Activated CD4-positive, alpha-beta T cell treated with anti-CD3 and anti-CD28 coated beads, Interleukin-2, amount 10 ng/mL, durations not matched to agents 7 days and 5 days (primary cell): ENCODE results near the gene KCTD7. TPM values are rescaled to one million over a fixed set of nuclear protein-coding genes. Genes with fewer than 3 reads are reported as not detected.
"Not testable (repeated sequence)": the region's sequence is repeated elsewhere in the genome, so short reads cannot be mapped to it uniquely, and the experiment has no call there.

ENCODE experiments used
- CTCF ChIA-PET: fragments of 350-600 bp; sonication (Branson Sonifier 250); formaldehyde crosslinking; loops from one replicate; lab custom pipeline; 2021; ENCODE audit warnings: antibody characterized with exemption; lab: Charles Lee
- POLR2A ChIA-PET: fragments of 350-600 bp; sonication (Branson Sonifier 250); formaldehyde crosslinking; loops from one replicate; lab custom pipeline; 2021; ENCODE audit warnings: antibody characterized with exemption; lab: Charles Lee
- DNase-seq: peaks from one replicate; pipeline ENCODE4 v3.0.0-alpha.2; 2020
- H3K27ac Mint-ChIP-seq: one replicate; pipeline ENCODE4 v1.8.0; 2021; ENCODE audit warnings: mild to moderate bottlenecking, moderate library complexity, mixed read lengths
- H3K27me3 Mint-ChIP-seq: one replicate; pipeline ENCODE4 v1.8.0; 2021; ENCODE audit warnings: mixed read lengths
- H3K36me3 Mint-ChIP-seq: one replicate; pipeline ENCODE4 v1.8.0; 2021; ENCODE audit warnings: low read depth, mixed read lengths
- H3K4me1 Mint-ChIP-seq: one replicate; pipeline ENCODE4 v1.8.0; 2021; ENCODE audit warnings: mixed read lengths
- H3K4me3 Mint-ChIP-seq: one replicate; pipeline ENCODE4 v1.8.0; 2021; ENCODE audit warnings: mild to moderate bottlenecking, moderate library complexity, mixed read lengths
- H3K9me3 Mint-ChIP-seq: one replicate; pipeline ENCODE4 v1.8.0; 2021; ENCODE audit warnings: mixed read lengths
- total RNA-seq, 2 experiments: library from RNA; stranded (reverse); gene quantifications; one replicate each; pipeline ENCODE4 v1.2.3, GENCODE V29; 2021

The KCTD7 gene
- total RNA-seq, 2 experiments from 2014 or later = 40.0 to 41.3 TPM

- peaks cover 30% of the 10 kb centered on the region for H3K4me1 Mint-ChIP-seq
- no peaks in the 10 kb centered on the region for H3K9me3 Mint-ChIP-seq
- peak; percentile 96 for DNase-seq
- peaks cover 10% of the 10 kb centered on the region for H3K36me3 Mint-ChIP-seq
- H3K27ac Mint-ChIP-seq = peak overlapping the region; percentile 95
- POLR2A ChIA-PET = no interaction called here
- H3K27me3 Mint-ChIP-seq = no peaks in the 10 kb centered on the region
- peak overlapping the region; percentile 88 for H3K4me3 Mint-ChIP-seq
- CTCF ChIA-PET = interaction anchor here (0.9 to 1.1 kb wide), 2 partner anchors 28 to 40 kb away, joined by 3 read pairs; no protein-coding TSS in a partner anchor
These were observed 53.0 kb downstream of the KCTD7 start for GRCh38 chr7:66681491-66682349.

GRCh38 chr7:66682350-66683093, 53.8 kb downstream of the KCTD7 start:
- DNase-seq = no peak
- peaks cover 10% of the 10 kb centered on the region for H3K36me3 Mint-ChIP-seq
- ChIA-PET CTCF (no interaction called here), POLR2A (no interaction called here)
- H3K4me1 Mint-ChIP-seq = peaks cover 30% of the 10 kb centered on the region
- no peaks in the 10 kb centered on the region for H3K9me3 Mint-ChIP-seq
- H3K27ac Mint-ChIP-seq = peak overlapping the region; percentile 95
- no peaks in the 10 kb centered on the region for H3K27me3 Mint-ChIP-seq
- peak overlapping the region; percentile 88 for H3K4me3 Mint-ChIP-seq

- DNase-seq, H3K27ac Mint-ChIP-seq, CTCF ChIA-PET, H3K9me3 Mint-ChIP-seq, POLR2A ChIA-PET, H3K27me3 Mint-ChIP-seq: not testable (repeated sequence)
- peaks cover 12% of the 10 kb centered on the region for H3K36me3 Mint-ChIP-seq
- peaks cover 27% of the 10 kb centered on the region for H3K4me1 Mint-ChIP-seq
- peak overlapping the region; percentile 88 for H3K4me3 Mint-ChIP-seq
These were observed 54.6 kb downstream of the KCTD7 start for GRCh38 chr7:66683094-66683769.

GRCh38 chr7:66683770-66684123, 55.1 kb downstream of the KCTD7 start:
- ChIA-PET CTCF (interaction anchor here (0.8 kb wide), 1 partner anchor 26 kb away, joined by 3 read pairs; no protein-coding TSS in a partner anchor), POLR2A (no interaction called here)
- H3K27me3 Mint-ChIP-seq = no peaks in the 10 kb centered on the region
- H3K9me3 Mint-ChIP-seq = peaks cover 6% of the 10 kb centered on the region
- peaks cover 25% of the 10 kb centered on the region for H3K4me1 Mint-ChIP-seq
- peaks cover 17% of the 10 kb centered on the region for H3K36me3 Mint-ChIP-seq
- no peak overlapping the region for H3K27ac Mint-ChIP-seq
- no peak for DNase-seq
- peak overlapping the region; percentile 19 for H3K4me3 Mint-ChIP-seq

- H3K9me3 Mint-ChIP-seq, H3K4me3 Mint-ChIP-seq, POLR2A ChIA-PET, DNase-seq, CTCF ChIA-PET, H3K27ac Mint-ChIP-seq, H3K27me3 Mint-ChIP-seq, H3K36me3 Mint-ChIP-seq: not testable (repeated sequence)
- H3K4me1 Mint-ChIP-seq = peaks cover 18% of the 10 kb centered on the region
These were observed 57.0 kb downstream of the KCTD7 start for GRCh38 chr7:66685663-66686062.

- Mint-ChIP-seq H3K9me3 (peaks cover 6% of the 10 kb centered on the region), H3K27ac (no peak overlapping the region), H3K4me3 (no peak overlapping the region), H3K36me3 (peaks cover 9% of the 10 kb centered on the region), H3K4me1 (peaks cover 10% of the 10 kb centered on the region), H3K27me3 (no peaks in the 10 kb centered on the region)
- CTCF ChIA-PET = no interaction called here
- POLR2A ChIA-PET = no interaction called here
- DNase-seq = no peak
These were observed 58.5 kb downstream of the KCTD7 start for GRCh38 chr7:66687186-66687585.

- POLR2A ChIA-PET, H3K9me3 Mint-ChIP-seq, CTCF ChIA-PET, H3K4me1 Mint-ChIP-seq, H3K27me3 Mint-ChIP-seq, H3K27ac Mint-ChIP-seq, H3K4me3 Mint-ChIP-seq, DNase-seq, H3K36me3 Mint-ChIP-seq: not testable (repeated sequence)
These were observed 59.0 kb downstream of the KCTD7 start for GRCh38 chr7:66687672-66688071.

- Mint-ChIP-seq H3K27me3 (no peaks in the 10 kb centered on the region), H3K36me3 (peaks cover 9% of the 10 kb centered on the region), H3K9me3 (peaks cover 6% of the 10 kb centered on the region), H3K4me1 (no peaks in the 10 kb centered on the region), H3K4me3 (no peak overlapping the region), H3K27ac (no peak overlapping the region)
- DNase-seq = no peak
- CTCF ChIA-PET = no interaction called here
- POLR2A ChIA-PET = no interaction called here
These were observed 60.4 kb downstream of the KCTD7 start for GRCh38 chr7:66689081-66689480.

- no peaks in the 10 kb centered on the region for H3K27me3 Mint-ChIP-seq
- no peak for DNase-seq
- no peak overlapping the region for H3K4me3 Mint-ChIP-seq
- CTCF ChIA-PET = no interaction called here
- no peak overlapping the region for H3K27ac Mint-ChIP-seq
- no peaks in the 10 kb centered on the region for H3K4me1 Mint-ChIP-seq
- POLR2A ChIA-PET = no interaction called here
- H3K9me3 Mint-ChIP-seq = peaks cover 3% of the 10 kb centered on the region
- peaks cover 3% of the 10 kb centered on the region for H3K36me3 Mint-ChIP-seq
These were observed 64.7 kb downstream of the KCTD7 start for GRCh38 chr7:66693331-66693730.

Other genes starting within 250 kb of the KCTD7 start
- 10 to 100 TPM; 21.8 to 21.9 TPM for gene RABGEF1, start 111.9 kb downstream of the KCTD7 start, total RNA-seq